Measurements from ENCODE around the gene PLN.

The PLN gene

DNA sequence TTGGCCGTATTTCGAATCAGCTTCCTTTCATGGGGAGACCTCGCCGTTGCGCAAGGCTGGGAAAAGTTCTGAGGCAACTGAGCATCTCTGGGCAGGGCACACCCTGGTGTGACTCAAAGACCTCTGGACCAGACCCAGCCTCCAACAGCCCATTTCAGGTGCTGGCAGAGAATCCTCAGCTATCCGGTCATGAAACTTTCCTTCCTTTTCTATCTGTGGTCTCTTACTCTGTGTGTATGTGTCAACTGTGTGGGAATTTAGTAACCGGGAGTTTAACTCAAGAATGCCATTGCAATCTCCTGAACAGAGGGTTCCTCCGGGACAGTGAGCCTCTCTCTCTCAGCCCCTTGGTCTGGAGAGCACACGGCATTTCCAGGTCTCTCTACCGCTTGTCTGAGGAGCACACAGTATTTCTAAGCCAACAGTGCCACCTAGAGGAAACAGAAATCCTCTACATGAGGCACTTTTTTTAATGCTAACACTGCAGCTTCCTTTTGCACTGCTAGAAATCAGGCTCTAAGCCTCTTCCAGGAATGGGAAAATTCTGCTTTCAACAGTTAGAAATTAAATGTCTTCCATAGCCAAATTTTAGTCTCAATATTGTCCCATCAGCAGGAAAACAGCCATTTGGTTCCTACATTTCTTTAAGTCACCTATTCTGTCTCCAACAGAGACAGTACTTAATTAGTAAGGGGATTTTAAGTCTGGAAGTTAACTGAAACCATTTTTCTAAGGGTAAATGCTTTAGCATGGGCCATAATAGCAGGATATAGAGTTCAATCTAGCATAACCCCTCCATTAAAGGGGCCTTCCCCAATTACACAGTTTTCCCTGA is 32.7 kb downstream of the PLN start:
- peak; percentile 76 for DNase-seq

DNA sequence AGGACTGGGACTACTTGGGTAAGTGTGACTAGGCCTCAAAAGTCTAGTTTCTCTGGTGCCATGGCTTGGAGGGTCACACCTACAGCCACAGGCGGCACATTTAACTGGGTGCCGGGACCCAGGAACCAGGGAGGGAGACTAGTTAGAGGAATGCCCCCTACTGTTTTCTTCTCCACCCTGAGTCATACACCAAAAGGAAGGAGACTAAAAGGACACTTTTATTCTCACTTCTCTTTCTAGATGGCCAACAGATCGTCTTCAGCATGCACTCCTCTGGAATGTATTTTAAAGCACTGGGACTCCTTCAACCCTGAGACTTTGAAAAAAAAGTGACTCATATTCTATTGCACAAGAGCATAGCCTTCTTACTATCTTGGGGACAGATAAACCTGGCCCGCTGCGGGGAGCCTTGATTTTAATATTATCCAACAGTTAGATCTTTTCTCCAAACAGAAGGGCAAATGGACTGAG is 33.4 kb downstream of the PLN start:
- no peak for DNase-seq

DNA sequence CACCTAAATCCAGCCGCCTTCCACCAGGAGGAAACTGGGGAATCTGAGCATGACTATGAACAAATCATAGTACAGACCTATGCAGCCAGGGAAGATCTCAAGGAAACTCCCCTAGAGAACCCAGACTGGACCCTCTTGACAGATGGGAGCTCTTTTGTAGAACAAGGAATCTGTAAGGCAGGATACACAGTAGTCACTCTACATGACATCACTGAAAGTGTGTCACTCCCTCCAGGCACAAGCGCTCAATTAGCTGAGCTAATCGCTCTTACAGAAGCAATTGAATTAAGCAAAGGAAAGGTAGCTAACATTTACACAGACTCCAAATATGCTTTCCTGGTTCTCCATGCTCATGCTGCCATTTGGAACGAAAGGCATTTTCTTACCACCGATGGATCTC is 36.8 kb downstream of the PLN start:
- DNase-seq = no peak

DNA sequence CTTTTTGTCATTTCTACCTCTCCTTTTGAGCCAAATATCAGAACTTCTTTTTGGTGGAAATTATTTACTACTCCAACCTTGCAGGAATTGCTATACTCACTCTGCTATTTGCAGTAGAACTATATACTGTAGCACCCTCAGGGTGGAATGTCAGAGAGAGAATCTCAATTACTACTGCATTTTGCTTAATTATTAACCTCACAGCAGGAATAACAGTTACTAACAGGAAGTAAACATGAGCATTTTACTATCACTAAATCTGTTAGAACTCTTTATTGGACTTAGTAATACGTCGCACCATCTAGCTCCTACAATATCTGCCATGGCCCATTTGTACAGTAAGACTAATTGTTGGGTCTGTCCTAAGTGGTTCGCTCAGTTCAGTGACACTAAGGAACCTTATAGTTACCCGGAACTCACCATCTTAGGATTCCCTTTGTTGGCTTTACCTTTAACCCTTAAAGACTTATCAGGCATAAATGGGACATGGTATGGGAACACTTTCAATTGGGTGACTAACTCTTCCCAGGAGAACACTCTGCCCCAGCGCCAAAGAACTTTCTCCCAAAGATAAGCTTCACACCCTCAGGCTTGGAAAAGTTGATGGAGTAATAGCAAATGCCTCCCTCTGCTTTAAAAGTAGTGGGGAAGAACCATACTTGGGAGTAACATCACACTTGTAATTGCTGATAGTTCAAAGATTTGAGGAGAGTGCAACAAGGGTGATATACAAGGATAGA is 38.8 kb downstream of the PLN start:
- no peak for DNase-seq

DNA sequence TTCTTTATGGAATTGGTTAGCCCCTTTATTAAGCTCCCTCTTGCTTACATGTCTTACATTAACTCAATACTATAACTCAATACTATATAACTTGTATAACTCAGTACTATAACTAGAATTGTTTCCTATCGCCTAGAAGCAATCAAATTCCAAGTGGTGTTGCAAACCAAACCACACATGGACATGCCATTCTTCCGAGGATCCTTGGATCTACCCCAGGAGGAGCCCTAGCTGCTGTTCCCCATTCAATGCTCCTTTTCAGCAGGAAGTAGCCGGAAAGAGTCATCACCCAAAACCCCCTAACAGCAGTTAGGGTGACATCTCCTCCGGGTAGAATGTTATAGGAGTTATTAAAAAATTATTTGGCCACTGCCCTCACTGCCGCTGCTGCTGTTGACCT is 40.5 kb downstream of the PLN start:
- DNase-seq = no peak

- no peak for DNase-seq
Measured at GRCh38 chr6:118589186-118589585, 41.1 kb downstream of the PLN start.

DNA sequence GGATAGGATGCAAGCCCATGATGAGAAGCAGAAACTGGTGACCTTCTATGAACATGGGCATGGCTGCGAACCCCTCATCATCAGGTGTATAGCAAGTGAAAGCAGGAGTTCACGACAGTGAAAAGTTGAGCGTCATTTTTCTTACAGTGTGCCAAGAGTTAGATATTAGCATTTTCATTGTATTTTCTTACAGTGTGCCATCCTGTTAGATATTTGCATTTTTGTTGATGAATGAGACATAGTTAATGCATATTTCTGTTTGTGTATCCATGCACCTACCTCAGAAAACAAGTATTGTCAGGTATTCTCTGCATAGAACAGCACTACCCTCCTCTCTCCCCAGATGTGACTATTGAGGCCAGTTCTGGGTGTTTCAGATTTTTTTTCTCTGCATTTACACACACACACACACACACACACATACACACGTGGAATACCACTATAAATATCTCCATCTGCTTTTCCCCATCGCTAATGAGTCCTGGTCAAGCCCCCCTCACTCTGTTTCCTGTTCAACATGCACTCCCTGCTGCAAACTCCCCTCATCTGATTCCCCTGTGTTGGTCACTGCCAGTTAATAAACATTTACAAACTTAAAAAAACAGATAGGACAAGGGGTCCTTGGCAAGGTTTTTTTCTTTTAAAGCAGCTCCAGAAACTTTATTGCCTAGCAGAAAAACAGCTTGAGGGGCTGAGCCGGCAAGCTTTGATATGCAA is 41.7 kb downstream of the PLN start:
- no peak for DNase-seq

DNA sequence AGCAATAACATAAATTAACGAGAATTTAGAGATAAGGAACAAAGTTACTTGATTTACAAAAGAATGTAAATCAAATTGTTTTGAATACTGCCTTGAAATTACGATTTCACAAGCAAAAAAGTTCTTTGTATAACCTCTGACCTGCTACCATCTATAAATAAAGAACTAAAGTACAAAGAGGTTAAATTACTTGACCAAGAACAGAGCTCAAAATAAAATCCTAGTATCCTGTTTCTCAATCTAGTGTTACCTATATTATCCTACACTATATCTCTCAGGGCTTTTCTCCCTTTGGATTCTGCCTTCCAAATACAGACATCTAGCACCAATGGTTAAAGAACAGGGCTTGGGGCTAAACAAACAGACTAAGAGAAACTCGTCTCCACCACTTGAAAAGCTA is 43.8 kb downstream of the PLN start:
- no peak for DNase-seq

DNA sequence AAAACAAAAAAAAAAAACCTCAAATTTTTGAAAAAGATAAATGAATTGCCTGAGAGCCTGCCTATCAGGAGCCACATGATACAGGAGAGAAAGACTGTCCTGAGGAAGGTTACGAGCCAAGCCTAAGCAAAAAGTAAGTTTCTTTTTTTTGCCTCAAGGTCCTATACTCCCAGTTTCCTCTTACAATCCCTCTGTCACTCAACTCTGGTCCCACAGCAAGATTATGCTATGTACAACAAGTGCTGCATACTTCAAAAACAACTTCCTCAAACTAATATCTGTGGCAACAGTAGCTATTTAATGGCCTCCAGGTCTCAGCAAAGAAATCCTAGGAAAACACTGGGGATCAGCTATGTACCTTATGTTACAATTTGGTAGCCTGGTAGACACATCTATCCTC is 46.8 kb downstream of the PLN start:
- DNase-seq = no peak

DNA sequence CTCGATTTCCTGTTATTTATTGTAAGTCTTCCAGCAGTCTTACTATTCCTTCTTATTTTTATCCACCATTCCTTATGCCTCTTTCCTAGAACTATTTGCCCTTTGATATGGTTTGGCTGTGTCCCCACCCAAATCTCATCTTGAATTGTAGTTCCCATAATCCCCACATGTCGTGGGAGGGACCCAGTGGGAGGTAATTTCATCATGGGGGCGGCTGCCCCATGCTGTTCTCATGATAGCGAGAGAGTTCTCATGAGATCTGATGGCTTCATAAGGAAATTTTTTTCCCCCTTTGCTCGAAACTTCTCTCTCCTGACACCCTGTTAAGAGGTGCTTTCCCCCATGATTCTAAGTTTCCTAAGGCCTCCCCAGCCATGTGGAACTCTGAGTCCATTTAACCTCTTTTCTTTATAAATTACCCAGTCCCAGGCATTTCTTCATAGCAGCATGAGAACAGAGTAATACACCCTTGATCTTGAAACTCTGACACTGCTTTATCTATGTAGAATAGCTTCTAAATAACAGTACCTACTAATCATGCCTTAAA is 48.8 kb downstream of the PLN start:
- no peak for DNase-seq

DNA sequence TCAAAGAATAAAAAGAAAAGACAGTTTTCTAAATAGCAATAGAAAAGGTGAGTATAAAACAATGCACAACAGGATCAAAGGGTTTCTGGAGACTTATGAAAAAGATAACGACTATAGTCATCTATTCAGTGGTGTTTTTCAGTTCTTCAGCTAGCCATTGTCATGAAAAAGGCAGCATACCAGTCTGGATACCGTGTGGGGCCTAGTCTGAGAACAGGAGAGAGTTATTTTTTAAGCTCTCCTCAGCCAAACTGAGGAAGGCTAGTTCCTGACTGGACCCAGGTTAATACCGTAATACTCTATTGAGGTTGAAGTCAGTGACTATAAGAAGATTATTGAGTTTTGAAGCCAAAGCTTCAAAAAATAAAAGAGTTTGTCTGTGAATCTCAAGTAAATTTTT is 49.5 kb downstream of the PLN start:
- no peak for DNase-seq

GRCh38 chr6:118598324-118598723 is 50.2 kb downstream of the PLN start:
- no peak for DNase-seq

- no peak for DNase-seq
Measured at GRCh38 chr6:118602300-118602699, 54.2 kb downstream of the PLN start.

DNA sequence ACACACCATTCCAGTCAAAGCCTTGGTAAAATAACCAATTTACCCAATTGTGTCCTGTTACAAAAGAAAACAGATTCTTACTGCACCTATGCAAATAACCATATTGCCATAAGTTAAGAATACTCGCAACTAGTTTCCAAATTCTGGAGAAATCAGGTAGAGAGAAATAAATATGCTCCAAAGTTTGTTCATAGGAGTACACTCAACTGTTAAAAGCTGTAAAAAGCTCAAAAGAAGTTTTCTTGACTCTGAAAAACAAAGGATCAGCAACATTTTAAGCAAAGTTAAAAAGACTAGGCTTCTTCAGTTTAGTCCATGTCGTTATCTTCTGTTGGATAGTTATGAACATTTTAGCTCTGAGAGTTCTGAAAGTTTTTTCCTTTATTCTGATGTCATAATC is 55.3 kb downstream of the PLN start:
- no peak for DNase-seq

GRCh38 chr6:118606268-118606667 is 58.2 kb downstream of the PLN start:
- DNase-seq = no peak

GRCh38 chr6:118606858-118607257 is 58.8 kb downstream of the PLN start:
- DNase-seq = no peak
